Activated CD4-positive, alpha-beta memory T cell treated with anti-CD3 and anti-CD28 coated beads for 36 hours (primary cell): Measurements from ENCODE around the gene TPRKB. TPM values are rescaled to one million over a fixed set of nuclear protein-coding genes. Genes with fewer than 3 reads are reported as not detected.
"Not testable (repeated sequence)": the region's sequence is repeated elsewhere in the genome, so short reads cannot be mapped to it uniquely, and the experiment has no call there.

Experiments
- CTCF ChIA-PET: fragments of 350-600 bp; sonication (Branson Sonifier 250); formaldehyde crosslinking; loops from one replicate; lab custom pipeline; 2021; ENCODE audit warnings: antibody characterized with exemption, inconsistent platforms; lab: Charles Lee
- POLR2A ChIA-PET: fragments of 350-600 bp; sonication (Branson Sonifier 250); formaldehyde crosslinking; loops from one replicate; lab custom pipeline; 2021; ENCODE audit warnings: antibody characterized with exemption; lab: Charles Lee
- DNase-seq: peaks from one replicate; pipeline ENCODE4 v3.0.0-alpha.2; 2020
- H3K27ac Mint-ChIP-seq: one replicate; pipeline ENCODE4 v1.8.0; 2021; ENCODE audit warnings: mixed read lengths
- H3K27me3 Mint-ChIP-seq: one replicate; pipeline ENCODE4 v1.8.0; 2021; ENCODE audit warnings: mixed read lengths
- H3K36me3 Mint-ChIP-seq: one replicate; pipeline ENCODE4 v1.8.0; 2021; ENCODE audit warnings: mixed read lengths
- H3K4me1 Mint-ChIP-seq: one replicate; pipeline ENCODE4 v1.8.0; 2021; ENCODE audit warnings: low read depth, mixed read lengths
- H3K4me3 Mint-ChIP-seq: one replicate; pipeline ENCODE4 v1.8.0; 2021; ENCODE audit warnings: mild to moderate bottlenecking, mixed read lengths
- H3K9me3 Mint-ChIP-seq: one replicate; pipeline ENCODE4 v1.8.0; 2021; ENCODE audit warnings: mixed read lengths
- intact Hi-C: fragments of 100-400 bp; cut with micrococcal nuclease; formaldehyde crosslinking; loops from one replicate; pipeline ENCODE4 v1.15.1; 2023
- total RNA-seq, 2 experiments: library from RNA; stranded (reverse); gene quantifications; one replicate each; pipeline ENCODE4 v1.2.3, GENCODE V29; 2021

TPRKB gene
- total RNA-seq, 2 experiments from 2014 or later, result 33.2 to 34.6 TPM

DNA sequence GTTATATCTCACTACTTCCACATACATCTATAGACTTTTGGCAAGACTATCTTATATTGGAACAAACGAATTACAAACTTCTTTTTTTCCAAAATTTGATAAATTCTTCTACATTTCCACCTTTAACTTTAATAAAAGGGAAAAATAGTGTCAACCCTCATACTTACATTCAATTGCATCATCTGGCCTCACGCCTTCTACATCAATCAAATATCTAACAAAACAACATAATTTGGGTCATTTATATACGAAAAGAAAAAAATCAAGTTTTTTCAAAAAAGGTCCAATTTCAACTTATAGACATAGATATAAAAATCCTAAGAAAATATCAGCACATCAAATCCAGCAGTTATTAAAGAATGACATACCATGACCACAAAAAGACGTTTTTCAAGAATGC is 29.8 kb upstream of the TPRKB start:
- DNase-seq, result no peak
- no peak overlapping the region for H3K4me3 Mint-ChIP-seq
- peaks cover 47% of the 10 kb centered on the region for H3K36me3 Mint-ChIP-seq
- H3K27me3 Mint-ChIP-seq, result no peaks in the 10 kb centered on the region
- intact Hi-C loops, result no loop called here
- H3K4me1 Mint-ChIP-seq, result peaks cover 11% of the 10 kb centered on the region
- ChIA-PET POLR2A (no interaction called here), CTCF (interaction anchor here (0.6 to 1.1 kb wide), 2 partner anchors 12 to 406 kb away, joined by 3 read pairs; no protein-coding TSS in a partner anchor)
- H3K27ac Mint-ChIP-seq, result no peak overlapping the region
- no peaks in the 10 kb centered on the region for H3K9me3 Mint-ChIP-seq

DNA sequence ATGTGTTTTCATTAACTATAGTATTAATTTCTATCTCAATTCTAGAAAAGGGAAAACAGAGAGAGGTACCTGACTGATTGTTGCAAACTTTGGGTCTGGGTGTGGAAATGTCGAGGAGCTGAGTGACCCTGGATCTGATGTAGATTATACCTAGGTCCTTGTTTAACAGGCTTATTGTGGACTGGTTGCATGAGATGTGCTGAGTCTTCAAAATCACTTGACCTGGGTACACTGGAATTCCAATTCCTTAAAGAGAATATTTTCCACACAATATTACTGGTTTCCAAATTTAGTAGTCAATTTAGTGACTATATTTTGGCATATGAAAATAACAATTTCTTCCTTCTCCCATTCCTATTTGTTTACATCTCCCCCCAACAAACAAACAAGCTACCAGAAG is 29.2 kb upstream of the TPRKB start:
- no peak for DNase-seq
- CTCF ChIA-PET, result interaction anchor here (0.6 to 1.1 kb wide), 2 partner anchors 12 to 406 kb away, joined by 3 read pairs; no protein-coding TSS in a partner anchor
- peaks cover 11% of the 10 kb centered on the region for H3K4me1 Mint-ChIP-seq
- H3K4me3 Mint-ChIP-seq, result no peak overlapping the region
- no peak overlapping the region for H3K27ac Mint-ChIP-seq
- intact Hi-C loops, result no loop called here
- H3K27me3 Mint-ChIP-seq, result no peaks in the 10 kb centered on the region
- POLR2A ChIA-PET, result no interaction called here
- H3K9me3 Mint-ChIP-seq, result no peaks in the 10 kb centered on the region
- peaks cover 46% of the 10 kb centered on the region for H3K36me3 Mint-ChIP-seq

DNA sequence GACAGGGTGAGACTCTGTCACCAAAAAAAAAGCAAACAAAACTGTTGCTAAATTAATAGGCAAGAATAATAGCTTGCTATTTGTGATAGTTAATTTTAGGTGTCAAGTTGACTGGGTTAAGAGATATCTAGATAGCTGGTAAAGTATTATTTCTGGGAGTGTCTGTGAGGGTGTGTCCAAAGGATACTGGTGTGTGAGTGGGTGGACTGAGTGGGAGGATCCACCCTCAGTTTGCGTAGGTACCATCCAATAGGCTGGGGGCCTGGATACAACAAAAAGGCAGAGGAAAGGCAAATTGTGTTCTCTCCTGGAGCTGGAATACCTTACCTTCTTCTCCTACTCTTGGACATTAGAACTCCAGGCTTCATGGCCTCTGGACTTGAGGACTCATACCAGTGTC is 27.8 kb upstream of the TPRKB start:
- Mint-ChIP-seq H3K36me3 (peaks cover 44% of the 10 kb centered on the region), H3K27me3 (no peaks in the 10 kb centered on the region), H3K4me1 (peaks cover 7% of the 10 kb centered on the region), H3K27ac (no peak overlapping the region), H3K9me3 (no peaks in the 10 kb centered on the region), H3K4me3 (no peak overlapping the region)
- no peak for DNase-seq
- CTCF ChIA-PET, result no interaction called here
- POLR2A ChIA-PET, result no interaction called here
- intact Hi-C loops, result no loop called here

DNA sequence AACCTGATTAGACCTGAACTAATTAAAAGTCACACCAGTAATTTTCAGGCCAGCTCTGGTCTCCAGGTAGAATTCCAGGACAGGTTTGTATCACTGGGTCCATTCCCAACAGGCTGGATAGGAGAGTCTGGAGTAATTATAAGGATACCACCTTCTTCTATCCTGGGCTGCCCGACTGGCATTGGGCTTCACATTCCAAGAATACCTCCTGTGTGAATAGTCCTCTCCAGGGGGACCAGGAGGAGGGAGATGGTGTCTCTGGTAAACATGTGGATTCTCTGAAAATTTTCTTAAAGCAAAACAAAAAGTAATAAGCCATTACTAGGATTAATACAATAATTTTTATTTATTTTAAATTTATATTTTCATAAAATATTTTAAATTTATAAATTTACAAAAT is 25.4 kb upstream of the TPRKB start:
- Mint-ChIP-seq H3K4me1 (peaks cover 1% of the 10 kb centered on the region), H3K4me3 (no peak overlapping the region), H3K9me3 (no peaks in the 10 kb centered on the region), H3K27me3 (no peaks in the 10 kb centered on the region), H3K27ac (no peak overlapping the region), H3K36me3 (peaks cover 38% of the 10 kb centered on the region)
- ChIA-PET CTCF (interaction anchor here (1.6 kb wide), 1 partner anchor 61 kb away, joined by 4 read pairs; no protein-coding TSS in a partner anchor), POLR2A (no interaction called here)
- intact Hi-C loops, result no loop called here
- DNase-seq, result no peak

DNA sequence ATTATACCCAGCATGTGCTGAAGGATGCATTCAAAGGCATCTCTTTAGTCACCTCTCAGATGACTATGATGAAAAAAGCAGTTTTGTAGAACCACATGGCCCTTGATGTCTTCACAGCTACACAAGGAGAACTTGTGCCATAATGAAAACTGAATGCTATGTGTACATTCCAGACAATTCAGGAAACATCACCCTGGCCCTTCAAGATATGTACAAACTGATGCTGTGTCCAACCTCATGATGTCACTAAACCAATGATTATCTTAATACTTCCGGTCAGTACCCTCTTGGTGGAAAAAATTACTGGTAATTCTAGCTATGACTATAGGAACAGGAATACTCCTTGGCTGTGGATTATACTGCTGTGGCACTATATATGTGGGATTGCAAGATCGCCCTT is 22.8 kb upstream of the TPRKB start:
- no peak for DNase-seq
- no peaks in the 10 kb centered on the region for H3K9me3 Mint-ChIP-seq
- no peak overlapping the region for H3K4me3 Mint-ChIP-seq
- ChIA-PET CTCF (no interaction called here), POLR2A (interaction anchor here (0.6 kb wide), 1 partner anchor 10 kb away, joined by 3 read pairs; no protein-coding TSS in a partner anchor)
- no peaks in the 10 kb centered on the region for H3K27me3 Mint-ChIP-seq
- intact Hi-C loops, result loop anchor here (10.0 kb wide), 1 partner anchor 395 kb away; no protein-coding TSS in a partner anchor
- no peak overlapping the region for H3K27ac Mint-ChIP-seq
- H3K36me3 Mint-ChIP-seq, result peaks cover 28% of the 10 kb centered on the region
- no peaks in the 10 kb centered on the region for H3K4me1 Mint-ChIP-seq

DNA sequence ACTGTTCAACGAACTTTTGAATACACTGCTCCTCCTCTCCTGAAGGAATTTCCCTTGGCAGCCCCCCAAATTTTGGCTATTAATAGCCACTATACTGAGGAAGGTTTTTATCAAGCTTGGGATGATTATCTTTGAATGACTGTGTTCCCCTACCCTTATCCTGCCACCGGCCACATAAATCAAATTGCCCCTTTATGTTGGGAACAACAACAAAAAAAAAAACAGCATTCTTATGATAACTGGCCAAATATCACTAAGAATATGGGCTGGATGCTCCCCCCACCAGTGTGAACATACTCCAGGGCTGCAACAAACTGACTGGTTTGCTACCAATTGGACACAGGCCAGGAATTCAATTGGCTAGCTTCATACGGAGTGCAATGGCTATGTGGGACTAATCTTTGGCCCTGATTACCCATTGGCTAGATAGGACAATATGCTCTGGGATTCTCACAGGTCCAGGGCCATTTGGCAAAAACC is 22.2 kb upstream of the TPRKB start:
- peaks cover 3% of the 10 kb centered on the region for H3K9me3 Mint-ChIP-seq
- no peak overlapping the region for H3K27ac Mint-ChIP-seq
- no peak overlapping the region for H3K4me3 Mint-ChIP-seq
- no peaks in the 10 kb centered on the region for H3K4me1 Mint-ChIP-seq
- intact Hi-C loops, result loop anchor here (10.0 kb wide), 1 partner anchor 395 kb away; no protein-coding TSS in a partner anchor
- H3K27me3 Mint-ChIP-seq, result no peaks in the 10 kb centered on the region
- CTCF ChIA-PET, result no interaction called here
- no peak for DNase-seq
- POLR2A ChIA-PET, result interaction anchor here (0.6 kb wide), 1 partner anchor 9 kb away, joined by 3 read pairs; no protein-coding TSS in a partner anchor
- H3K36me3 Mint-ChIP-seq, result peaks cover 31% of the 10 kb centered on the region

DNA sequence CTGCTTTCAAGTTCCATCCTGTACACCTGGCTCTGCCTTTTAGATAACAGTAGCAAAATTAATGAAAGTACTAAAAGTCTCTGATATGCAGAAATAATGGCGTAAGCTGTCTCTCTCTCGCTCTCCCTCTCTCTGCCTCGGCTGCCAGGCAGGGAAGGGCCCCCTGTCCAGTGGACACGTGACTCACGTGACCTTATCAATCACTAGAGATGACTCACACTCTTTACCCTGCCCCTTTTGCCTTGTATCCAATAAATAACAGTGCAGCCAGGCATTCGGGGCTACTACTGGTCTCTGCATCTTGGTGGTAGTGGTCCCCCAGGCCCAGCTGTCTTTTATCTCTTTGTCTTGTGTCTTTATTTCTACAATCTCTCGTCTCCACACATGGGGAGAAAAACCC is 17.2 kb upstream of the TPRKB start:
- H3K27me3 Mint-ChIP-seq, H3K4me3 Mint-ChIP-seq, DNase-seq, H3K9me3 Mint-ChIP-seq, POLR2A ChIA-PET, H3K4me1 Mint-ChIP-seq, H3K27ac Mint-ChIP-seq: not testable (repeated sequence)
- CTCF ChIA-PET, result interaction anchor here (1.2 kb wide), 1 partner anchor 12 kb away, joined by 3 read pairs; no protein-coding TSS in a partner anchor
- intact Hi-C loops, result loop anchor here (10.0 kb wide), 1 partner anchor 400 kb away; no protein-coding TSS in a partner anchor
- H3K36me3 Mint-ChIP-seq, result peaks cover 22% of the 10 kb centered on the region

DNA sequence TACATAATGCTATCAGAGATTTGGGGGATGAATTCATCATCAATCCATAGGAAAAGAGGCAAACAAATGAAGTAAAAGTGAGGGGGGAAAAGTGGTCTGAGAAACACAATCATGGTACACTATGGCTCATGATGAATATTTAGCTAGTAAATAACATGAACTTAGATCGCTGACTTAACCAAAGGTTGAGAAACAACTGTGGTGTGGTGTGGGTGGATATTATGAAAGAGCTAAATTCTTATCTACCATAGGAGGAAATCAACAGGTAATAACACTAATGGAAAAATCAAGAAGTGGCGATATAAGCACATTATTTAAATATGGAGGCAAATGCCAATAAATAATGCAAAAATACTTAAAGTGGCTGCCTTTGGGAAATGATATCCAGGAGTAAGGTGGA is 12.2 kb upstream of the TPRKB start:
- POLR2A ChIA-PET, result interaction anchor here (0.9 kb wide), 1 partner anchor 10 kb away, joined by 3 read pairs; no protein-coding TSS in a partner anchor
- Mint-ChIP-seq H3K27me3 (no peaks in the 10 kb centered on the region), H3K4me1 (peaks cover 15% of the 10 kb centered on the region), H3K4me3 (no peak overlapping the region), H3K36me3 (peaks cover 23% of the 10 kb centered on the region), H3K9me3 (peaks cover 2% of the 10 kb centered on the region), H3K27ac (no peak overlapping the region)
- CTCF ChIA-PET, result interaction anchor here (0.9 kb wide), 1 partner anchor 348 kb away, joined by 3 read pairs; no protein-coding TSS in a partner anchor
- intact Hi-C loops, result no loop called here
- no peak for DNase-seq

DNA sequence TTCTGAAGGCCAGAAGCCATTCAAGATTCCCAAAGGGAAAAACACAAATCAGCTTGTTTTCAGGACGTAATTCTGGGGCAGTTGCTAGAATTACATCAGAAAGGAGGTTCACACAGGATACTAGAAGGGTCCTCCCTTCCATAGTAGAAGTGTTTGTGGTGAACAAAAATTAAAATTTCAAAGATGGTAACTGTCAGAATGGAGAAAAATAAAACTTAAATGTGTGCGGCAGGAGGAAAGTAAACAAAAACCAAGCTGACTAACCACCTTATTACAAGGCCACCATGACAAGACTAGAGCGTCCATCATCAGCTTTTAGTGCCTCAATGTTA is 9.7 kb upstream of the TPRKB start:
- no peak overlapping the region for H3K27ac Mint-ChIP-seq
- ChIA-PET CTCF (interaction anchor here (1.4 kb wide), 1 partner anchor 10 kb away, joined by 5 read pairs; the partner anchor contains the start of gene TPRKB), POLR2A (interaction anchor here (2.0 kb wide), 1 partner anchor 10 kb away, joined by 5 read pairs; the partner anchor contains the start of gene TPRKB)

DNA sequence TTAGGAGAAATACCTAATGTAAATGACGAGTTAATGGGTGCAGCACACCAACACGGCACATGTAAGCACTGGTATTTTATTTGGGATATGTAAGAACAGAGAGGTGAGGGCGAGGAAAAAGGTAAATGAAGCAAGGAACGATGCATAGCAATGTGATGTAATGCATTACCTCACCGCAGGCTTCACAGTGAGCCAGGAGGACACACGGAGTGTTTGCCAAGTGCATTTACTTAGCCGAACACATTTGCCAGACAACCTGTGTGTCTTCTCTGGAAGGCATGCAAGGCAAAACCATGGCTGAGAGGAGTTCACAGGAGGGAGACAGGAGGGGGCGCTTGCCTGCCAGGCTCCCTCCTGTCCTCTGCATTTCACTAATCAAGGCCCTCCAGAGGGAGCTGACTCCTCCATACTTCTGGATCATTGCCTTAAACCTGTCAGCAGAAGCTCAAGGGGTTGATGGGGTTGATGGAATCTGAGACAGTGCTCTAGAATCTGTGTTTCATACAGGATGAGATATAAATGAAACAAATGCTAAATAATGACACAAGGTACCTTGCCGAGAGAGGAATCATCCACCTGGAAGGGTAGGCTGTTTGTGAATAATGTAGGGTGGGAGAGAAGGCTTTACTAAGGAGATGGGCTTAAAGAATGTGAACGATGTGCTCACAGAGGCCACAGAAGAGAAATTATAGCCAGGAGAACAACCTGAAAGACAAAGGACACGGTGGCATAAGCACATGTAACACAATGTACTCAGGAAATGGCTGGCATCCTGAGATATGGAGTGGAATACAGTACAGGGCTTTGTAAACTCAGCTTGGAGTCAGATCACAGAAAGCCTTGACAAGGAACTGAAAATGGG is 9.1 kb upstream of the TPRKB start:
- intact Hi-C loops, result no loop called here
- Mint-ChIP-seq H3K4me1 (peaks cover 15% of the 10 kb centered on the region), H3K9me3 (no peaks in the 10 kb centered on the region), H3K36me3 (peaks cover 32% of the 10 kb centered on the region), H3K4me3 (no peak overlapping the region), H3K27ac (no peak overlapping the region), H3K27me3 (no peaks in the 10 kb centered on the region)
- ChIA-PET CTCF (interaction anchor here (1.4 kb wide), 1 partner anchor 9 kb away, joined by 5 read pairs; the partner anchor contains the start of gene TPRKB), POLR2A (interaction anchor here (2.0 kb wide), 1 partner anchor 9 kb away, joined by 5 read pairs; the partner anchor contains the start of gene TPRKB)
- no peak for DNase-seq

More for the DNA sequence above, 9.7 kb upstream of the TPRKB start:
- no peak overlapping the region for H3K4me3 Mint-ChIP-seq
- no peaks in the 10 kb centered on the region for H3K9me3 Mint-ChIP-seq
- H3K27me3 Mint-ChIP-seq, result no peaks in the 10 kb centered on the region
- intact Hi-C loops, result no loop called here
- H3K4me1 Mint-ChIP-seq, result peaks cover 15% of the 10 kb centered on the region
- peaks cover 29% of the 10 kb centered on the region for H3K36me3 Mint-ChIP-seq
- DNase-seq, result no peak

DNA sequence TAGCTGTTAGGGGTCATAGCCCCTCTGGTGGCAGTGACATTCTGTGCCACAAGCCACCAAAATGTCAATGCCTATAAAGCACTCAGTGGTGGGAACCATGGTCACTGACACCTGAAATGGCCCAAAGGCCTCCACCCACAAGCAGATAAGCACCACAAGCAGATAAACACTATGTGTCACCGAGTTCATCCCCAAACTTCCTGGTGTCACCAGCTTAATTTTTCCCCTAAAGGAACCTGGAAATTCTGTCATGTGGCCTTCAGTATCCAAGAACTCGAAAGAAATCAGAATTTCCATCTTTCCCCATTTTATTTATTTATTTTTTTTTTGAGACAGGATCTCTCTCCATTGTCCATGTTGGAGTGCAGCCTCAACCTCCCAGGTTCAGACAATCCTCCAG is 3.6 kb upstream of the TPRKB start:
- Mint-ChIP-seq H3K36me3 (peaks cover 24% of the 10 kb centered on the region), H3K9me3 (no peaks in the 10 kb centered on the region), H3K4me3 (no peak overlapping the region), H3K27me3 (no peaks in the 10 kb centered on the region), H3K4me1 (peaks cover 19% of the 10 kb centered on the region), H3K27ac (no peak overlapping the region)
- CTCF ChIA-PET, result no interaction called here
- intact Hi-C loops, result no loop called here
- no peak for DNase-seq
- POLR2A ChIA-PET, result no interaction called here

DNA sequence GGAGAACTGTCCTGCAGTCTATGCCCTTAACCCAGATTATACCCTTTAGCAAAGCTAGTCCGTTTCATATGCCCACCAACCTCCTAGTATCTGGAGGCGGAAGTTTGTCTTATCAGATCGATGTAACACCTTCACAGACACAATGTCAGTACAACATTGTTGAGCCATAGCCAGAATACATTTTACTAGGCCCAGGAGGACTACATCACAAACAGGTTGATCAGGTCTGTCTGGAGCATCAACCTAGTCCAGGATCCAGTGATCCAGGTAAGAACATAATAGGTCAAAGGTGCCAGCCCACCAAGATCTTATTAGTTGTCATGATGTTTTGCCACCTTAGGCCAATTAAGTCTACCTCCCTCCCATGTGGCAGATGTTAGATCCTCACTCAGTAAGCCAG is 2.0 kb upstream of the TPRKB start:
- ChIA-PET CTCF (no interaction called here), POLR2A (no interaction called here)
- no peak overlapping the region for H3K27ac Mint-ChIP-seq
- no peaks in the 10 kb centered on the region for H3K27me3 Mint-ChIP-seq
- H3K4me1 Mint-ChIP-seq, result peaks cover 20% of the 10 kb centered on the region
- no peaks in the 10 kb centered on the region for H3K9me3 Mint-ChIP-seq
- DNase-seq, result no peak
- no peak overlapping the region for H3K4me3 Mint-ChIP-seq
- intact Hi-C loops, result loop anchor here (5.0 to 10.0 kb wide), 4 partner anchors 188 to 667 kb away; partner anchors contain the start of genes ALMS1, DGUOK and SFXN5
- H3K36me3 Mint-ChIP-seq, result peaks cover 24% of the 10 kb centered on the region
